ENCODE data around the gene CD200. TPM values are rescaled to one million over a fixed set of nuclear protein-coding genes. Genes with fewer than 3 reads are reported as not detected.

CD200 gene
- total RNA-seq, 4 donors from 2014 or later: 0.27 to 0.76 (median 0.36) TPM

DNA sequence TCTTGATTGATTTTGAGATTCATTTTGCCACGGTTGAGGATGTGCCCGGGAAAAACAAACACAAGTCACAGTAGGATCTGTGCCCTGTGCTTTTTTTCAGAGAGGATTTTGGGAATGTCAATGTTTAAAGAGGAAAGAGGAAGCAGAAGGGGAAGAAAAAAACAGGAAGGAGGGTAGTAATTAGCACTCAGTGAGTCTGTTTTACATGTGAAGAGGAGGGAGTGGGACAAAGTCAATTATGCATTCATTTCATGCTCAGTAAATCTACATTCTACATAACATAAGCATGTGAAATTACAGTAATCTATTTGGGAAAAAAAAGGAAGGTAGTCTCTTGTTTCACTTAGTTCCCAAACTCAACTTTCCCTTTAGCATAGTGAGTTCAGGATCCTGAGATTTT is 18.3 kb upstream of the CD200 start:
- intact Hi-C loops (cut with DNase I; ENCODE audit: low total_unique reads): no loop called here
- ATAC-seq (no peak), DNase-seq (no peak)
- TF ChIP-seq POLR2A (IDR thresholded peaks at IDR 0.05): no peak
- TF ChIP-seq, protein P1, sequence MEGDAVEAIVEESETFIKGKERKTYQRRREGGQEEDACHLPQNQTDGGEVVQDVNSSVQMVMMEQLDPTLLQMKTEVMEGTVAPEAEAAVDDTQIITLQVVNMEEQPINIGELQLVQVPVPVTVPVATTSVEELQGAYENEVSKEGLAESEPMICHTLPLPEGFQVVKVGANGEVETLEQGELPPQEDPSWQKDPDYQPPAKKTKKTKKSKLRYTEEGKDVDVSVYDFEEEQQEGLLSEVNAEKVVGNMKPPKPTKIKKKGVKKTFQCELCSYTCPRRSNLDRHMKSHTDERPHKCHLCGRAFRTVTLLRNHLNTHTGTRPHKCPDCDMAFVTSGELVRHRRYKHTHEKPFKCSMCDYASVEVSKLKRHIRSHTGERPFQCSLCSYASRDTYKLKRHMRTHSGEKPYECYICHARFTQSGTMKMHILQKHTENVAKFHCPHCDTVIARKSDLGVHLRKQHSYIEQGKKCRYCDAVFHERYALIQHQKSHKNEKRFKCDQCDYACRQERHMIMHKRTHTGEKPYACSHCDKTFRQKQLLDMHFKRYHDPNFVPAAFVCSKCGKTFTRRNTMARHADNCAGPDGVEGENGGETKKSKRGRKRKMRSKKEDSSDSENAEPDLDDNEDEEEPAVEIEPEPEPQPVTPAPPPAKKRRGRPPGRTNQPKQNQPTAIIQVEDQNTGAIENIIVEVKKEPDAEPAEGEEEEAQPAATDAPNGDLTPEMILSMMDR (IDR thresholded peaks at IDR 0.05 in 4 of 5, conservative IDR thresholded peaks at IDR 0.05 in 1 of 5): no peak
- no peak overlapping the region for H3K27ac ChIP-seq
- H3K9me3 ChIP-seq: no peaks in the 10 kb centered on the region
- H3K4me1 ChIP-seq: no peaks in the 10 kb centered on the region
- H3K36me3 ChIP-seq: no peaks in the 10 kb centered on the region
- H3K27me3 ChIP-seq: no peaks in the 10 kb centered on the region
- in situ Hi-C loops (cut with MboI; ENCODE audit: low sequenced_read_pairs in 4 of 4): loop anchor here in 1 of 4 donors (25.0 kb wide), 1 partner anchor 198 kb away; no protein-coding TSS in a partner anchor
- no peak overlapping the region for H3K4me3 ChIP-seq

DNA sequence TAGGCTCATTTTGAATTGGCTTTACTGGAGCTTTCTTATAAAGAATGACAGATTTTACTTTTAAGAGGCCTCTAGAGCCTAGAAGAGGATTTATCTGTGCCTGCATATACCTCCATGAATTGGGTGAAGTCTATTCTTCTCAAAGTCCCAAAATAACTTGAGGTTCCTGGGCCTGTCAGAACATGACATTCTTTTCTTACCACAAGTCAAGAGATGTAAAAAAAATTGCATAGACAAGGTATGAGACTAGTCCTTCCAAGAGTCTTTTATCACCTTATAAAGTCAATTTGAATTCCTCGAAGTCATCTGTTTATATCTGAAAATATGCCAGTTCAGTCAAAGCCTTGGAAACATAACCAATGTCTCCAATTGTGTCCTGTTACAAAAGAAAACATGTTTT is 17.2 kb upstream of the CD200 start:
- H3K27ac ChIP-seq: no peak overlapping the region
- no peak for TF ChIP-seq POLR2A (IDR thresholded peaks at IDR 0.05)
- TF ChIP-seq, protein P1 (IDR thresholded peaks at IDR 0.05 in 4 of 5, conservative IDR thresholded peaks at IDR 0.05 in 1 of 5): no peak
- intact Hi-C loops (cut with DNase I; ENCODE audit: low total_unique reads): no loop called here
- ATAC-seq (no peak), DNase-seq (no peak)
- no peak overlapping the region for H3K4me3 ChIP-seq
- H3K9me3 ChIP-seq: no peaks in the 10 kb centered on the region
- H3K36me3 ChIP-seq: no peaks in the 10 kb centered on the region
- H3K27me3 ChIP-seq: no peaks in the 10 kb centered on the region
- no peaks in the 10 kb centered on the region for H3K4me1 ChIP-seq
- in situ Hi-C loops (cut with MboI; ENCODE audit: low sequenced_read_pairs in 4 of 4): loop anchor here in 1 of 4 donors (25.0 kb wide), 1 partner anchor 197 kb away; no protein-coding TSS in a partner anchor

DNA sequence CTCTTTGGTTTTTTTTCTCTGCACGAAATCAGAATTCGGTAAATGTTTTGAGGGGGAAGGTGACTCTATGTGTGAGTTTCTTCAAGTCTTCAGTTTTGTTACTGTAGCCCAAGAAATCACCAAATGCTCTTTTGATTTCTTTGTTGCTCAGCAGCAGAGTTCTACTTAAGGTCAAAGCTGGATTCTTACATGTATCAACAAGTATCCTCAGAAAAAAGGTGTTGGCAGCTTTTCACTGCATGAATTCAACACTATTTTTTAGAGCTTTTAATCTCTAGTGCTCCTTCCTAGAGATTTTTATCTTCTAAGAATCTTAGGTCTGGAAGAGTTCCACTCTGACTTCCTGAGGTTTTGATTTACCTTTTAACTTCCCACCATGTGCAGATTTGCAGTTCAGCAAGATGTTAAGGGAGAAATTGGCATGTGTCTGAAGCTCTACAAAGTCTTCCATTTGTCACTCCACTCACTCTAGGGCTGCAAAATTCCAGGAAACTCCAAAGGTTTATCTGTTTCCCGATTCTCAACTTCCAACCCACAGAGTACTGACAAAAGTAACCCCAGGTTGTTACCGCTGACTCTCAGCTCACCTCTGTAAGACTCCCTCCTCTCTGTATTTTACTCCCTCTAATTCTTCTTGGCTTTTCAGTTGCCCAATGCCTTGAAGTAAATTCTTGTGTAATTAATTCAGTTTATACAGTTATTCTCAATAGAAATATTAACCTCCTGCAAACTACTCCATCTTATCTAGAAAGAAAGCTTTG is 13.3 kb upstream of the CD200 start:
- H3K27me3 ChIP-seq: no peaks in the 10 kb centered on the region
- intact Hi-C loops (cut with DNase I; ENCODE audit: low total_unique reads): loop anchor here (10.0 kb wide), 1 partner anchor 195 kb away; no protein-coding TSS in a partner anchor

DNA sequence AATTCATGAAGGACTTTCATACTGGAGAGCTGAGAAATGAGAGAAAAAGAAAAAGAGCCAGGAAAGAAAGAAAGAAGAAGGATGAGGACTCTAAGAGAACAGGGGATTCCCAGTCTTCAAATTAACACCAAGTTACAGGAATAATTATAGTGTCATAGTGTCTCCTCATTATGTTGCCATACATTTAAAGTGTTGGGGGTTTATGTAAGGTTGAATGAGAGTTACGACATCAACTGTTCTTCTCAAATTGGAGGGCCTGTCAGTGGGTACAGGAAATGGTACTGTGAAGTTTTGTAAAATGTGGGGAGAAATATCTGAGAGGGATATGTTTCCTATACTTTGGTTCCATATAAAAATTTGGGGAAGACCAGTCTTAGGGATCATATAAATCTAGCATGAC is 12.3 kb upstream of the CD200 start:
- no peaks in the 10 kb centered on the region for H3K36me3 ChIP-seq
- DNase-seq (no peak), ATAC-seq (no peak)
- no peaks in the 10 kb centered on the region for H3K27me3 ChIP-seq
- H3K27ac ChIP-seq: no peak overlapping the region
- in situ Hi-C loops (cut with MboI; ENCODE audit: low sequenced_read_pairs in 4 of 4): loop anchor here in 2 of 4 donors (10.0 to 25.0 kb wide), 2 partner anchors 192 to 204 kb away; no protein-coding TSS in a partner anchor
- H3K9me3 ChIP-seq: no peaks in the 10 kb centered on the region
- H3K4me3 ChIP-seq: no peak overlapping the region
- TF ChIP-seq POLR2A (IDR thresholded peaks at IDR 0.05): no peak
- TF ChIP-seq, protein P1 (IDR thresholded peaks at IDR 0.05 in 4 of 5, conservative IDR thresholded peaks at IDR 0.05 in 1 of 5): no peak
- intact Hi-C loops (cut with DNase I; ENCODE audit: low total_unique reads): loop anchor here (10.0 kb wide), 1 partner anchor 194 kb away; no protein-coding TSS in a partner anchor
- H3K4me1 ChIP-seq: no peaks in the 10 kb centered on the region

More for the DNA sequence above, 13.3 kb upstream of the CD200 start:
- no peak overlapping the region for H3K4me3 ChIP-seq
- no peaks in the 10 kb centered on the region for H3K9me3 ChIP-seq
- ATAC-seq (no peak), DNase-seq (no peak)
- TF ChIP-seq POLR2A (IDR thresholded peaks at IDR 0.05): no peak
- TF ChIP-seq, protein P1 (IDR thresholded peaks at IDR 0.05 in 4 of 5, conservative IDR thresholded peaks at IDR 0.05 in 1 of 5): no peak
- no peak overlapping the region for H3K27ac ChIP-seq
- H3K4me1 ChIP-seq: no peaks in the 10 kb centered on the region
- in situ Hi-C loops (cut with MboI; ENCODE audit: low sequenced_read_pairs in 4 of 4): loop anchor here in 2 of 4 donors (10.0 to 25.0 kb wide), 2 partner anchors 193 to 205 kb away; no protein-coding TSS in a partner anchor
- no peaks in the 10 kb centered on the region for H3K36me3 ChIP-seq

Measured in gastrocnemius medialis (tissue), 4 donors.